HFF-Myc (cell line): ENCODE results near the gene NHLH2.
A peak's percentile ranks its signal among the peaks of the same experiment; 100 is the strongest.

Experiments
- DNase-seq: peaks from one replicate; pipeline ENCODE4 v3.0.0-alpha.2; 2011; ENCODE audit warnings: low read depth; ENCODE audit errors: extremely low read depth
- H3K4me3 ChIP-seq: replicated peaks from 2 replicates; pipeline ENCODE4 v1.5.1; 2011; ENCODE audit warnings: low read depth, mild to moderate bottlenecking, control low read depth, low read length
- CTCF ChIP-seq: IDR thresholded peaks from 2 replicates; pipeline ENCODE4 v1.5.1; 2012; ENCODE audit warnings: mild to moderate bottlenecking, low read depth, low read length, control low read depth; ENCODE audit errors: missing control alignments

Gene NHLH2

DNA sequence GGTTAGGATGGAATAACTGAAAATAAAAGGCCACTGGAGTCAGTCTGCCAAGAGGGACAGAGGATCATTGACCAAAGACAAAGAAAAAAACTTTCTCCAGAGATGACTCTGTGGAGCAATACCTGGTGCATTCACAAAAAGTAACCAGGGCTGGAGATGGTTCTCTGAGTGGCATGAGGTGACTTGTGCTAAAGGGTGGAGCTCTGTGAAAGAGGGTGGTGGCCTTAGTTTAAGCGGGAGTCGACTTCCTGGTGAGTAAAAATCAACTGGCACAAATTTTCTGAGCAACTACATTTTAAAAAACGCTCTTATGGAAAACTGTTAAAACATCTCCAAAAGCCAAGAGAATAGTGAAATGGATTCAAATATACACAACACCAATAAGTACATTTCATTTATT, 10.0 kb downstream of the NHLH2 start:
- no peak for DNase-seq
- TF ChIP-seq CTCF: no peak

GRCh38 chr1:115829947-115830346, 11.0 kb downstream of the NHLH2 start:
- no peak for TF ChIP-seq CTCF
- no peak for DNase-seq

More for the DNA sequence above, 10.0 kb downstream of the NHLH2 start:
- H3K4me3 ChIP-seq: no peak overlapping the region

GRCh38 chr1:115829023-115829674, 11.8 kb downstream of the NHLH2 start:
- no peak for TF ChIP-seq CTCF
- peak; percentile 60 for DNase-seq
- H3K4me3 ChIP-seq: no peak overlapping the region

More at GRCh38 chr1:115829947-115830346, 11.0 kb downstream of the NHLH2 start:
- no peak overlapping the region for H3K4me3 ChIP-seq

DNA sequence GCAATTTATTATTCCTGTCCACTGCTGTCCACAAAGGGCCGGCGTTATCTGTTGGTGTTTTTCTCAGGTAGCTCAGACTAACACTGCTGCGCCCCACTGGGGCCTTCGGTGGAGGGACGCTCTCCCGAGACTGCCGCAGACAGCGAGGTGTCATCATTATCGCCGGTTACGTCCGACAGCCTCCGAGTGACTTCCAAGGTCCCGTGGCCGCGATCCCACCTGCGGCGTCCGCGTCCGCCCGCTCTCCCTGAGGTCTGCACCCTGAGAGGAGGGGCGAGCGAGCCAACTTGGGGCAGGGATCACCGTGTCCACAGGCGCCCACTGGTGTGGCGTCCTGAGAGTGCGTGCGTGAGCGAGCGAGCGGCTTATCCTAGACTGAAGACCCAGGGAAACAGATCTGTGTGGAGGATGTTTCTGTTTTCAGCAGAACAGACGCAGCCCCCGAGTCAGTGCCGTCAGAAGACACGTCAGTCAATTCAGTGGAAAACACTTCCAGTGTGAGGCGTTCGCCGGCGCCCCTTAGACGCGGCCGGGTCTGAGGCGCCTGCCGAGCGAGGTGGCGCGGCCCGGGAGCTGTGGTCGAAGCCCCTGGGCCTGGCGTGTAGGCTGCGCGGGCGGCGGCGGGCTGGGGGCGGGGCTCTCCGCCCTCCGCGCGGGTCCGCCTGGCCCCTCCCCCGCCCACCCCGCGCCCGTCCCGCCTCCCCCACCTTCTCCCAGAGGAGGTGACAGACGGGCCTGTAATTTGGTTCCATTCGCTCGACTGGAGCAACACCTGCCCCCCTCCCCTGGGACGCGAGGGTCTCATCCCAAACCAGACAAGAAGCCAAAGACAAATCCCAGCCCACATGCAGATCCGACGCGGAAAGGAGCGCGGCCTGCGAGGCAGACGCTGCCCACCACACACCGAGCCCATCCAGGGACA, 12.6 kb downstream of the NHLH2 start:
- no peak for DNase-seq
- TF ChIP-seq CTCF: no peak
- H3K4me3 ChIP-seq: no peak overlapping the region

DNA sequence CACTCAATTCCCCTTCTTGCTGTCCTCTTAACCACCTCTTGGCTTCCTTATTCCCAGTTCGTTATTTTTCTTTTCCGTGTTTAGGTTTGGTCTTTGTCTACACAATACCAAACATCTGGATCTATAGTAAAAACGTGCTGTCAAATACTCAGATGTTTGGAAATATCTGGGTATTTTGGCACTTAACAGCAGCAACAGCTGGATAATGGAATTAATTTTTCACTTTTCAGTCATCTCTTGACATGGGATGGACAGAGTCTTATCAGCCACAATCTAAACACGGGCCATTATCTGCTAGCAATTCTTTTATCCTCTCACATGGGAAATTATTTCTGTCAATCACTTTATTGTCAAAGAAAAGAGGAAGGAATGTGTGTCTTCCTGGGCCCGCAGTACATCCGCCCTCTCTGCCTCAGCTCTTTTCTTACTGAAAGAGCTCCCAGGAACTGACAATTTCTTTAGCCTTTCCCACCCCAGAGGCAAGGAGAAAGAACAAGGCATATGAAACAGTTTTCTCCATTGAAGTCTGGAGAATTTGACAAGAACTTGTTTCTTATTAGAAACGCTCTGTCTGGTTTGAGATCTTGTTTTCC, 13.4 kb downstream of the NHLH2 start:
- DNase-seq: no peak
- TF ChIP-seq CTCF: no peak
- H3K4me3 ChIP-seq: no peak overlapping the region

DNA sequence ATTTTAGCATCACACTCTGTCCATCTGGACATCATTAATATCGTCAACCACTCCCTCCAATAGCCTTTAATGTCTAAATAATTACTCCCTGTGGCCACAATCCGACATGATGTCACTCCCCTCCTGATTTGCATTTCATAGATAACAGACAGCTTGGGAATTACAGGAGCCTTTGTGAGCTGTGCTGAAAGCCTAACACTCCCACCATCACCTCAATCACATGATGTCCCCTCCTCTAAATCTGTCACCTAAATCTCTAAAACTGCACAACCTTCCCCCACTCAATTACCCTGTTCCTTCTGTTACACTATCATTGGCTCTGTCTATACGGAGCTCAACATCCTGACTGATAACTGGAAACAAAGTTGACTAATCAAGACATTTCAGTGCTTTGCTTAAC, 14.3 kb downstream of the NHLH2 start:
- no peak for TF ChIP-seq CTCF
- no peak overlapping the region for H3K4me3 ChIP-seq
- DNase-seq: no peak
